NB4 (cell line): Measurements from ENCODE around the gene NOP53.

Experiments used
- MYC ChIP-seq: IDR thresholded peaks from 2 replicates; pipeline ENCODE4 v1.6.1; 2011; ENCODE audit warnings: low read depth, low read length
- TF ChIP-seq, protein P1 (sequence below): IDR thresholded peaks from one replicate; pipeline ENCODE4 v1.5.1; 2012; ENCODE audit warnings: low read depth, low read length

DNA sequence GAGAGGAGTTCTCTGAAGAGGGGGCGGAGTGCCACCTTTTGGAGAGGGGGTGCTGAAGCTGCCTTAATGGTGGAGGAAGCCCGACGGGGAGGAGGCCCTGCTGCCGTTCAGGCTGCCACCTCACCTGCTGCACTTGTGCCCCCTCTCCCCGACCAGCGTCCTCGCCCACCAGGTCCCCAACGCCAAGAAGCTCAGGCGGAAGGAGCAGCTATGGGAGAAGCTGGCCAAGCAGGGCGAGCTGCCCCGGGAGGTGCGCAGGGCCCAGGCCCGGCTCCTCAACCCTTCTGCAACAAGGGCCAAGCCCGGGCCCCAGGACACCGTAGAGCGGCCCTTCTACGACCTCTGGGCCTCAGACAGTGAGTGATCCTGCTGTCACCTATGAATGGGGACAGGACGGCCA lies 5.4 kb downstream of the NOP53 start:
- TF ChIP-seq, protein P1, sequence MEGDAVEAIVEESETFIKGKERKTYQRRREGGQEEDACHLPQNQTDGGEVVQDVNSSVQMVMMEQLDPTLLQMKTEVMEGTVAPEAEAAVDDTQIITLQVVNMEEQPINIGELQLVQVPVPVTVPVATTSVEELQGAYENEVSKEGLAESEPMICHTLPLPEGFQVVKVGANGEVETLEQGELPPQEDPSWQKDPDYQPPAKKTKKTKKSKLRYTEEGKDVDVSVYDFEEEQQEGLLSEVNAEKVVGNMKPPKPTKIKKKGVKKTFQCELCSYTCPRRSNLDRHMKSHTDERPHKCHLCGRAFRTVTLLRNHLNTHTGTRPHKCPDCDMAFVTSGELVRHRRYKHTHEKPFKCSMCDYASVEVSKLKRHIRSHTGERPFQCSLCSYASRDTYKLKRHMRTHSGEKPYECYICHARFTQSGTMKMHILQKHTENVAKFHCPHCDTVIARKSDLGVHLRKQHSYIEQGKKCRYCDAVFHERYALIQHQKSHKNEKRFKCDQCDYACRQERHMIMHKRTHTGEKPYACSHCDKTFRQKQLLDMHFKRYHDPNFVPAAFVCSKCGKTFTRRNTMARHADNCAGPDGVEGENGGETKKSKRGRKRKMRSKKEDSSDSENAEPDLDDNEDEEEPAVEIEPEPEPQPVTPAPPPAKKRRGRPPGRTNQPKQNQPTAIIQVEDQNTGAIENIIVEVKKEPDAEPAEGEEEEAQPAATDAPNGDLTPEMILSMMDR, result no peak
- no peak for TF ChIP-seq MYC
